MCF 10A (cell line): ENCODE data around the gene PTN. TPM values are rescaled to one million over a fixed set of nuclear protein-coding genes. Genes with fewer than 3 reads are reported as not detected.

Experiments used
- BruUV-seq: library from RNA; stranded (reverse); fragments of 400-500 nt; replicated peaks from 2 replicates; lab custom pipeline; 2021; lab: Mats Ljungman, UMichigan
- CTCF ChIA-PET: fragments of 300-600 bp; sonication (Branson Sonifier 250); formaldehyde crosslinking; extraction: SDS; loops from one replicate; lab custom pipeline; 2021; ENCODE audit warnings: antibody characterized with exemption, inconsistent platforms; lab: Yijun Ruan, JAX
- POLR2A ChIA-PET: fragments of 300-600, 350-650 bp; sonication (Branson Sonifier 250); formaldehyde crosslinking; extraction: SDS; loops from one replicate; lab custom pipeline; 2020; ENCODE audit warnings: antibody characterized with exemption, inconsistent platforms; lab: Yijun Ruan, JAX
- DNase-seq: peaks from one replicate; pipeline ENCODE4 v3.0.0-alpha.2; 2018; ENCODE audit not compliant: unreplicated experiment
- H3K27ac Mint-ChIP-seq: one replicate; pipeline ENCODE4 v1.8.0; 2022; ENCODE audit warnings: mild to moderate bottlenecking, low read depth, mixed read lengths; ENCODE audit not compliant: unreplicated experiment
- H3K27me3 Mint-ChIP-seq: one replicate; pipeline ENCODE4 v1.8.0; 2022; ENCODE audit warnings: mixed read lengths; ENCODE audit not compliant: insufficient read depth, unreplicated experiment
- H3K36me3 Mint-ChIP-seq: one replicate; pipeline ENCODE4 v1.8.0; 2022; ENCODE audit warnings: mild to moderate bottlenecking, moderate library complexity, mixed read lengths; ENCODE audit not compliant: insufficient read depth, unreplicated experiment
- H3K4me1 Mint-ChIP-seq: one replicate; pipeline ENCODE4 v1.8.0; 2022; ENCODE audit warnings: mixed read lengths; ENCODE audit not compliant: insufficient read depth, unreplicated experiment
- H3K4me3 Mint-ChIP-seq: one replicate; pipeline ENCODE4 v1.8.0; 2022; ENCODE audit warnings: mild to moderate bottlenecking, moderate library complexity, mixed read lengths; ENCODE audit not compliant: unreplicated experiment
- H3K9me3 Mint-ChIP-seq: one replicate; pipeline ENCODE4 v1.8.0; 2022; ENCODE audit warnings: mixed read lengths; ENCODE audit not compliant: unreplicated experiment
- intact Hi-C: fragments of 100-400 bp; cut with micrococcal nuclease; formaldehyde crosslinking; loops from 2 replicates; pipeline ENCODE4 v1.14.1; 2022
- total RNA-seq: library from RNA; stranded (reverse); gene quantifications from 2 replicates; pipeline ENCODE4 v1.2.3, GENCODE V29; 2022
- TF ChIP-seq, protein P1 (sequence below): fragments of 200-600 bp; IDR thresholded peaks from one replicate; pipeline ENCODE4 v1.8.0; 2022; ENCODE audit warnings: antibody characterized with exemption, mild to moderate bottlenecking; ENCODE audit not compliant: unreplicated experiment

Gene PTN
- total RNA-seq, 1 experiment from 2014 or later: 0.26 TPM

DNA sequence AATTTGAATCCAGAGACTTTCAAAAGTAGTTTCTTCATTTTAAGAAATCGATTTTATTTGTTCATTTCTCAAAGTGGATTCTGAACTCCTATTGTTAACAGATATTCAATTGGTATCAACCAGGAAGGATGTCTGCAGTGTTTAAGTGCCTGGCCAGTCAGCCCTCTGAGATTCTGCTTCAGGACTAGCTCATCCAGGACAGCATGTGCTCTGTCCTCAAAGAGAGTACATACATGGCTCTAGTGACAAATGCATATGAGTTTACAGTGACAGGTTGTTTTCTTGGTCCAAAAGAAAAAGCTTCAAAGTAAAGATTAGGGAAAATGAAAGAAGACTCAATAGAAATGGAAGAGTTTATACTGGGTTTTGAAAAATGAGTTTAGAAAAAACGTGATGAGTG is 8.4 kb upstream of the PTN start:
- TF ChIP-seq, protein P1, sequence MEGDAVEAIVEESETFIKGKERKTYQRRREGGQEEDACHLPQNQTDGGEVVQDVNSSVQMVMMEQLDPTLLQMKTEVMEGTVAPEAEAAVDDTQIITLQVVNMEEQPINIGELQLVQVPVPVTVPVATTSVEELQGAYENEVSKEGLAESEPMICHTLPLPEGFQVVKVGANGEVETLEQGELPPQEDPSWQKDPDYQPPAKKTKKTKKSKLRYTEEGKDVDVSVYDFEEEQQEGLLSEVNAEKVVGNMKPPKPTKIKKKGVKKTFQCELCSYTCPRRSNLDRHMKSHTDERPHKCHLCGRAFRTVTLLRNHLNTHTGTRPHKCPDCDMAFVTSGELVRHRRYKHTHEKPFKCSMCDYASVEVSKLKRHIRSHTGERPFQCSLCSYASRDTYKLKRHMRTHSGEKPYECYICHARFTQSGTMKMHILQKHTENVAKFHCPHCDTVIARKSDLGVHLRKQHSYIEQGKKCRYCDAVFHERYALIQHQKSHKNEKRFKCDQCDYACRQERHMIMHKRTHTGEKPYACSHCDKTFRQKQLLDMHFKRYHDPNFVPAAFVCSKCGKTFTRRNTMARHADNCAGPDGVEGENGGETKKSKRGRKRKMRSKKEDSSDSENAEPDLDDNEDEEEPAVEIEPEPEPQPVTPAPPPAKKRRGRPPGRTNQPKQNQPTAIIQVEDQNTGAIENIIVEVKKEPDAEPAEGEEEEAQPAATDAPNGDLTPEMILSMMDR: no peak
- Mint-ChIP-seq H3K4me3 (no peak overlapping the region), H3K9me3 (no peaks in the 10 kb centered on the region), H3K27me3 (peaks cover 49% of the 10 kb centered on the region), H3K27ac (no peak overlapping the region), H3K36me3 (no peaks in the 10 kb centered on the region), H3K4me1 (no peaks in the 10 kb centered on the region)
- BruUV-seq: no TSS peak
- intact Hi-C loops: no loop called here
- ChIA-PET CTCF (interaction anchor here (0.9 kb wide), 1 partner anchor 603 kb away, joined by 4 read pairs; no protein-coding TSS in a partner anchor), POLR2A (interaction anchor here (0.6 kb wide), 1 partner anchor 223 kb away, joined by 3 read pairs; no protein-coding TSS in a partner anchor)
- no peak for DNase-seq

DNA sequence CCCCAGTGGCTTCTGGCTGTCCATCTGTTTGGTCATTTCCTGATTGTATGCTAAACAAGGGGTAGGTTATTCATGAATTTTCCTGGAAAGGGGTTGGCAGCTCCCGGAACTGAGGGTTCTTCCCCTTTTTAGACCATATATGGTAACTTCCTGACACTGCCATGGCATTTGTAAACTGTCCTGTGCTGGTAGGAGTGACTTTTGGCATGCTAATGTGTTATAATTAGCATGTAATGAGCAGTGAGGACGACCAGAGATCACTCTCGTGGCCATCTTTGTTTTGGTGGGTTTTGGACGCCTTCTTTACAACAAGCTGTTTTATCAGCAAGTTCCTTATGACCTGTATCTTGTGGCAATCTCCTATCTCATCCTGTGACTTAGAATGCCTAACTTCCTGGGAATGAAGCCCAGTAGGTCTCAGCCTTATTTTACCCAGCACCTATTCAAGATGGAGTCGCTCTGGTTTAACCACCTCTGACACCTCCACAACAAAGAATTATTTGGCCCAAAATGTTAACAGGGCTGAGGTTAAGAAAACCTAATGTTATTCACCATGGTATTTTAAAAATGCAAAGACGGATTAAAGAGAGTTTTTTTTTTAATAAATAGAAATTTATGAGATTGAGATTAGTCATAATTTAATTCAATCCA is 2.4 kb upstream of the PTN start:
- Mint-ChIP-seq H3K4me1 (peaks cover 5% of the 10 kb centered on the region), H3K4me3 (no peak overlapping the region), H3K9me3 (no peaks in the 10 kb centered on the region), H3K27ac (no peak overlapping the region), H3K36me3 (no peaks in the 10 kb centered on the region), H3K27me3 (peaks cover 55% of the 10 kb centered on the region)
- ChIA-PET CTCF (no interaction called here), POLR2A (no interaction called here)
- TF ChIP-seq, protein P1: no peak
- no peak for DNase-seq
- intact Hi-C loops: no loop called here
- BruUV-seq: no TSS peak

DNA sequence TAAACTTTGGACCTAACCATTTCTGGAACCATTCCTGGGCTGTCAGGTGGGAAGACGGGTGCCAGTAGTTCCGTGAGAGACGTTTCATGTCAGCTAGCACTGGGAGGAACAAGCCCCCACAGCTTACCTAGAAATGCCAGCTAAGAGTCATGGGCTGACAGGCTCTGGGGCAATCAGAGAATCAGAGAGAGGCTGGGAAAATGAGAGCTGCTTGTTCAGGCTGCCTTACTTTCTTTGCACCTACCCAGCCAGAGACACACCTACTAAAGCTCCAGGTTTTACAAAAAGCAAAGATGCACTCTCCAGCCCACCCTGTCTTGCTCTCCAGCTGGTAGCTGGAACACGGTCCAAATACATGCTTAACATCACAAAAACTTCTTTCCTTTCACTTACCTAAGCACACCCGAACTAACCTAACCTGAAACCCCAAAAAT is 688 bp downstream of the PTN start:
- BruUV-seq: no TSS peak
- Mint-ChIP-seq H3K9me3 (no peaks in the 10 kb centered on the region), H3K4me3 (peak overlapping the region; percentile 68), H3K27ac (no peak overlapping the region), H3K4me1 (peaks cover 5% of the 10 kb centered on the region), H3K36me3 (no peaks in the 10 kb centered on the region), H3K27me3 (peaks cover 63% of the 10 kb centered on the region)
- TF ChIP-seq, protein P1: no peak
- no peak for DNase-seq
- intact Hi-C loops: no loop called here
- ChIA-PET CTCF (interaction anchor here (0.6 to 1.2 kb wide), 2 partner anchors 39 to 105 kb away, joined by 3 to 4 read pairs; no protein-coding TSS in a partner anchor), POLR2A (no interaction called here)

DNA sequence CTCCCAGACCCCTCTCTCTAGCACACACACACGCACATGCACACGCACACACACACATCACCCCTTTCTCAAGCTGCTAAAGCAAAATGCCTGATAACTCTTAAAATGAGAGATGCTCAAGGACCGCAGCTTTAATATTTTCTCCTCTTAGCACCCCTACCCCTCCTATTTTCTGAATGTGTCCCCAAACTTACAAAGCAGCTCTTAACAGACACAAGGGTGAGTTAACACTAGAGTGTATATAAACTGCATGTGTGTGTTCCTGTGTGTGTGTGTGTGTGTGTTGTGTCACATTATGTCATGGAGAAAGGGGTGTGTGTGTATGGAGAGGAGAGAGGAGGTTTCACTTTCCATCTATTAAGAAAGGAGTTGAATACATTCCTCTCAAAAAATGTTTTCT is 1.3 kb downstream of the PTN start:
- POLR2A ChIA-PET: interaction anchor here (0.7 kb wide), 1 partner anchor 920 kb away, joined by 4 read pairs; no protein-coding TSS in a partner anchor
- DNase-seq: no peak
- Mint-ChIP-seq H3K27me3 (peaks cover 69% of the 10 kb centered on the region), H3K4me1 (peaks cover 5% of the 10 kb centered on the region), H3K9me3 (no peaks in the 10 kb centered on the region), H3K27ac (no peak overlapping the region), H3K36me3 (no peaks in the 10 kb centered on the region), H3K4me3 (no peak overlapping the region)
- no TSS peak for BruUV-seq
- intact Hi-C loops: no loop called here
- TF ChIP-seq, protein P1: no peak
- CTCF ChIA-PET: interaction anchor here (0.6 to 1.2 kb wide), 3 partner anchors 38 to 688 kb away, joined by 3 to 4 read pairs (median 4); no protein-coding TSS in a partner anchor
